Prostate gland (tissue), 1 donor: Measurements from ENCODE around the gene SLC6A16.

ENCODE experiments used
- POLR2A ChIP-seq: fragments of 450-650 bp; IDR thresholded peaks from one replicate; pipeline ENCODE4 v1.6.1; 2016; ENCODE audit warnings: antibody characterized with exemption, mild to moderate bottlenecking
- POLR2AphosphoS5 ChIP-seq: sonication (generic); formaldehyde crosslinking; IDR thresholded peaks from one replicate; pipeline ENCODE4 v1.6.1; 2017; ENCODE audit warnings: antibody characterized with exemption

DNA sequence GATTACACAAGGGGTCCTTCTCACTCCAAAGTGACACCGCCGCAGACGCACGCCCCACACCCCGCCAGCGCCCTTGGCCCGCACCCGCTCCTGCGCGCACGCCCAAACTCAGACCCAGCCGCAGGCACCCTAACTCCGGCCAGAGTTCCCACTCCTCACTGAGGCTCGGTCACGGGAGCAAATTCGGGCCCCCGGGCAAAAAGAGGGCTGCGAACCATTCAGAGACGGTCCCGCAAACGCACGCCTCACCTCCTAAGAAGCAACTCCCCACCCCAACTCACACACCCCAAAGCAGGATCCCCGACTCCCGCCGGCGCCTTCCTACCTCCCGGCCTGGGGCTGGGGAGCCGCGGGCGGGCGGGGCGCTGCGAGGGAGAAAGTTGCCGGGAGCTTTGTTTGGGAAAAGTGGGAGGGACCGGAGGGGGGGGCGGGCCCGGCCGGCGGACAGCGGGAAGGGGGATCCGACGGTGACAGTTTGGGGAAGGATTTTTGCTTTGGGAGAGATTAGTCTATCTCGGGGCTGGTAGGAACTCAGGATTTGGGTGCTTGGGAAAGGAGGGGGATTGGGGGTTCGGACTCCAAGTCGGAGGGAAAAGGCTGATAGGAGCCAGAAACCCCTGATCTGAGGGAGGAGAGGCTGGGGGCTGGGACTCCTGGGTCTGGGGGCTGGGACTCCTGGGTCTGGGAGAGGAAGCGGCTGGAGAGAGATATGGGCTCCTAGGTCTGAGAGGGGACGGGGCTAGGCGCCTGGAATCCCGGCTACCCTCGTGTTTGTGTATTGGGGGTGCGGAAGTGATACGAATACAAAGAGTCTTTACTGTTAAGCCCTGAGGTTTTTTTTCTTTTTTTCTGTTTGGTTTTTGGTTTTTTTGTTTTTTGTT is 37.3 kb upstream of the SLC6A16 start, which contains the start of gene TEAD2:
- TF ChIP-seq POLR2AphosphoS5 (peak; percentile 61), POLR2A (peak; percentile 65)
